AG04449 (cell line): Measurements from ENCODE around the gene ADAMTSL1.

Source experiments
- CTCF ChIA-PET: fragments of 350-600 bp; formaldehyde crosslinking; extraction: SDS; loops from one replicate; lab custom pipeline; 2021; ENCODE audit warnings: antibody characterized with exemption; lab: Yijun Ruan, JAX
- POLR2A ChIA-PET: fragments of 400-600, 350-600 bp; formaldehyde crosslinking; extraction: SDS; loops from one replicate; lab custom pipeline; 2020; ENCODE audit warnings: antibody characterized with exemption, inconsistent platforms; lab: Yijun Ruan, JAX
- DNase-seq: peaks from one replicate; pipeline ENCODE4 v3.0.0-alpha.2; 2010; ENCODE audit warnings: low read depth, low spot score
- H3K4me3 ChIP-seq: 2 replicates; pipeline ENCODE4 v1.5.1; 2011; ENCODE audit warnings: low read depth, mild to moderate bottlenecking, control low read depth, low read length
- TF ChIP-seq, protein P1 (sequence below): IDR thresholded peaks from one replicate; pipeline ENCODE4 v1.5.1; 2011; ENCODE audit warnings: mild to moderate bottlenecking, moderate library complexity, low read length, control low read depth, inconsistent platforms; ENCODE audit not compliant: insufficient read depth; ENCODE audit errors: missing control alignments

Gene ADAMTSL1

DNA sequence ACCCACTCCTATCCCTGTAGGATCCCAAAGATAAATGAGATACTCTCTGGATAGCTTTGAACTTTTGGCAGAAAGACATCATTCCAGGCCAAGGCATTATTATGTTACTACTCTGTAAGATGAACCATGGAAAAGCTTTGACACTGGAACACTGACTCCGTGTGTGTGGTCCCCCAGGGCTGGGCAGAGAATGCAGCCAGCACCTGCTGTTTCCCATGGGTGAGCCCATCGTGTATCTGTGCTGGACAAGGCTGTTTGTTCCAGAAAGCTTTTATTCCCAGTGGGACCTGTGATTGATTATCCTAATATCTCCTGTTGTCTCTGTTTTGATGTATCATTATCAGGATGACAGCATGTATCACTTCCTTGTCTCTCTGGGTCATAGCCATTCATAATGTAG lies 304.2 kb downstream of the ADAMTSL1 start:
- DNase-seq = no peak
- TF ChIP-seq, protein P1, sequence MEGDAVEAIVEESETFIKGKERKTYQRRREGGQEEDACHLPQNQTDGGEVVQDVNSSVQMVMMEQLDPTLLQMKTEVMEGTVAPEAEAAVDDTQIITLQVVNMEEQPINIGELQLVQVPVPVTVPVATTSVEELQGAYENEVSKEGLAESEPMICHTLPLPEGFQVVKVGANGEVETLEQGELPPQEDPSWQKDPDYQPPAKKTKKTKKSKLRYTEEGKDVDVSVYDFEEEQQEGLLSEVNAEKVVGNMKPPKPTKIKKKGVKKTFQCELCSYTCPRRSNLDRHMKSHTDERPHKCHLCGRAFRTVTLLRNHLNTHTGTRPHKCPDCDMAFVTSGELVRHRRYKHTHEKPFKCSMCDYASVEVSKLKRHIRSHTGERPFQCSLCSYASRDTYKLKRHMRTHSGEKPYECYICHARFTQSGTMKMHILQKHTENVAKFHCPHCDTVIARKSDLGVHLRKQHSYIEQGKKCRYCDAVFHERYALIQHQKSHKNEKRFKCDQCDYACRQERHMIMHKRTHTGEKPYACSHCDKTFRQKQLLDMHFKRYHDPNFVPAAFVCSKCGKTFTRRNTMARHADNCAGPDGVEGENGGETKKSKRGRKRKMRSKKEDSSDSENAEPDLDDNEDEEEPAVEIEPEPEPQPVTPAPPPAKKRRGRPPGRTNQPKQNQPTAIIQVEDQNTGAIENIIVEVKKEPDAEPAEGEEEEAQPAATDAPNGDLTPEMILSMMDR = no peak
- POLR2A ChIA-PET = interaction anchor here (0.7 kb wide), 1 partner anchor 14 kb away, joined by 3 read pairs; no protein-coding TSS in a partner anchor
- no peak overlapping the region for H3K4me3 ChIP-seq
- CTCF ChIA-PET = interaction anchor here (0.8 to 1.3 kb wide), 4 partner anchors 10 to 250 kb away, joined by 3 read pairs; no protein-coding TSS in a partner anchor

DNA sequence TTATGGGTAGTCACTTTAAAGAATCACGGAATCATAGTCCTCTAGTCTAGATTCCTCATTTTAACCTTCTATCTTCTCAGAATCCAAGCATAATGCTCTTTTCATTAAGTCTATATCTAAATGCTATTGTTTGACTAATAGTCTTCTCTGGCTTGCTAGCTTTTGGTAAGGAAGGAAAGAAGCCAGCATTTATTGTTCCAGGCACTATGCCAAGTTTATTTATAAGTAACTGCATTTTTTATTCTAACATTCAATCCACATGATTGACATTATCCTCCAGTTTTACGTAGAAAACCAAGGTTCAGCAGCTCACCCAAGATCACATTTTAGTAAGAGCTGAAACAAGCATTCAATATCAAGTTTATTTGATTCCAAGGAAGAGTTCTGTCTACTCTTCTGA lies 304.9 kb downstream of the ADAMTSL1 start:
- CTCF ChIA-PET = interaction anchor here (0.8 to 1.5 kb wide), 3 partner anchors 9 to 29 kb away, joined by 3 to 5 read pairs (median 3); no protein-coding TSS in a partner anchor
- TF ChIP-seq, protein P1 = no peak
- DNase-seq = no peak
- POLR2A ChIA-PET = no interaction called here
- no peak overlapping the region for H3K4me3 ChIP-seq

DNA sequence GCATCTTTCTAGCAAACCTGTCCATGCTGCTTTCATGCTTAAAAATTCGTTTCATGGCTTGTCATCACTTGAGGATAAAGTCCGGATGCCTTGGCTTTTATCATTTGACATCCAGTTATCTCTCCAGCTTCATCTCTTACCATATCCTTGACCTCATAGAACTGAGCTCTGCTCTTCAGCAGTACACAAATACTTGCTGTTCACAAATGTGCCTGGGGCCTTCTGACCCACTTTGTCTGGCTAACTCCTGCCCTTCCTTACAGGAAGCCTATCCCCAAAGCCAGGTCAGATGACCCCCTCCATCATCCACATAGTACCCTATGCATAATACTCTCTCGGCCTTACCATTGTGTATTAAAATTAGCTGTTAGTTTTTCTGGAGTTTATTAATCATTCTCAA lies 310.0 kb downstream of the ADAMTSL1 start:
- CTCF ChIA-PET = no interaction called here
- TF ChIP-seq, protein P1 = no peak
- POLR2A ChIA-PET = no interaction called here
- DNase-seq = no peak
- H3K4me3 ChIP-seq = no peak overlapping the region

DNA sequence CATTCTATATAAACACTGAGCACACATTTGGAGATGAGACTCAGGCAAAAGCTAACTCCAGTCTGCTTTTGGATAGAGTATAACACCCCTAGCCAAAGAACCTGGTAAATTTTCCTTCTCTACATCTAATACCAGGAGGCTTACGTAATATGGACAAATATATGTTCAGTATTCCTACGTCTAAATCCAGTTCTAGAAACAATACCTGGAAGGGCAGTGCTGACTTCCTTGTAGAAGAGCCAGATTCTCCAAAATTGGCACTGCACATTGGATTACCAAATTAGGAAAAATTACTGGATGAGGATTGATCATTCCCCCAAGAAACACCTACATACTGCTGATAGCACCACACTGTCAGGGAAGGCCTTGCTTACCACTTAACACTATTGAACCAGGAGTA lies 311.7 kb downstream of the ADAMTSL1 start:
- H3K4me3 ChIP-seq = no peak overlapping the region
- CTCF ChIA-PET = interaction anchor here (1.2 kb wide), 1 partner anchor 243 kb away, joined by 5 read pairs; no protein-coding TSS in a partner anchor
- POLR2A ChIA-PET = no interaction called here
- TF ChIP-seq, protein P1 = no peak
- DNase-seq = no peak

DNA sequence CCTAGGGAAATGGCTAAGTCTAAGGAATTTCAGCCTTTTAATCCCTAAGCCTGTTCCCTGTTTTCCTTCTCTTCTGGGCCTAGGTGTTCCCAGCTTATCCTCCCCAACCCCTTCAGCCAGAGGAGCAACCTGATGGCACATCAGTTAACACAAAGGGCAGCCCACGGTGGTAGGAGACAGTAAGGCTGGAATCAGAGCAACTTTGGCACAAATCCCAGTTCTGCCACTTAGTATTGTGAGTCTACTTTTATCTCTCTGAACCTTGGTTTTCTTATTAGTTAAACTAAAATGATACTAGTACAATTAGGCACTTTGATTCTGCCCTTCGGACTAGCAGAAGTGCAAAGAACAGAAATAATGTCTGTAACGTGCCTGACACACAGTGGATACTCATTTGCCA lies 312.2 kb downstream of the ADAMTSL1 start:
- H3K4me3 ChIP-seq = no peak overlapping the region
- DNase-seq = no peak
- POLR2A ChIA-PET = no interaction called here
- CTCF ChIA-PET = interaction anchor here (1.2 kb wide), 1 partner anchor 243 kb away, joined by 5 read pairs; no protein-coding TSS in a partner anchor
- TF ChIP-seq, protein P1 = no peak

DNA sequence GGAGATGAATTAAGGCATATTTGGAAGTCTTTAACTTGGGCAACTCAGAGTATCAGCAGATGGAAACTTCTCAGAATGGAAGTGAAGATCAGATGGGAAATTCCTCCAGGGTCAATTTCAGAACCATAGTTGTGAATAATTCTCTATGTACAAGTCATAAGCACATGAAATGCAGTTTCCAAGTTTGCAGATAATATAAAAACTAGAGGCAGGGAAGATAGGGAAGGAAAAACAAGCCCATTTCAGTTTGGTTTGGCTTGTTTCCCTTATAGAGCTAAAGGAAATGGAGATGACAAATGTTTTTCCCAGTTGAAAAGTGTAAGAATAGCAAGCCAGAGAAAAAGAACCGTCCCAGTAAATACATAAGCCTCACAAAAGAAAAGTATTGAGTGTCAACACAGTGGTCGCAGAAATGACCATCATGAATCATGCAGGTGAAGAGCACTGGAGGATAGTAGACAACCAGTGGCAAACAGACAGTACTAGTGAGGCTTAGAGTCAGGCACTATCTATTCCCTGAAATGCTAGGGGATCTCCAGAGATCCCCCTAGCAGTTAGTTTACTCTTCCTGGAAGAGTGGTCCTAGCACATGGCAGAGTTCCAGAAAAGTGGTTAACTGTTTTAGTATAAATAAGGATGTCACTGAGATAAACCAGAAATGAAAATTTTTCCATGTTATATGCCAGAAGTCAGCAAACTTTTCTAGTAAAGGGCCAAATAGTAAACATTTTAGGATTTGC lies 313.1 kb downstream of the ADAMTSL1 start:
- TF ChIP-seq, protein P1 = no peak
- ChIA-PET POLR2A (no interaction called here), CTCF (interaction anchor here (0.9 kb wide), 1 partner anchor 242 kb away, joined by 4 read pairs; no protein-coding TSS in a partner anchor)
- DNase-seq = no peak
- H3K4me3 ChIP-seq = no peak overlapping the region
